ENCODE results near the gene DLST. TPM values are rescaled to one million over a fixed set of nuclear protein-coding genes. Genes with fewer than 3 reads are reported as not detected.

DLST gene
- total RNA-seq, 1 donor from 2014 or later: 52.2 TPM

- no peaks in the 10 kb centered on the region for H3K79me2 ChIP-seq (ENCODE audit: low read depth)
- H3F3A ChIP-seq (ENCODE audit: low read depth): no peaks in the 10 kb centered on the region
- no peaks in the 10 kb centered on the region for H3K36me3 ChIP-seq
- Mint-ChIP-seq H3K27ac (no peak overlapping the region), H3K36me3 (no peaks in the 10 kb centered on the region), H3K27me3 (ENCODE audit: insufficient read depth, low read depth) (peaks cover 2% of the 10 kb centered on the region), H3K4me3 (no peak overlapping the region), H3K9me3 (no peaks in the 10 kb centered on the region), H3K4me1 (peaks cover 2% of the 10 kb centered on the region)
- no peaks in the 10 kb centered on the region for H4K20me1 ChIP-seq (ENCODE audit: low read depth)
- H3K9me3 ChIP-seq (ENCODE audit: low read depth): no peaks in the 10 kb centered on the region
- no peak overlapping the region for H2AFZ ChIP-seq (replicated peaks)
- DNase-seq (ENCODE audit: low spot score): no peak
- H3K4me3 ChIP-seq: no peak overlapping the region
- H3K4me1 ChIP-seq: no peaks in the 10 kb centered on the region
- no peak overlapping the region for H3K27ac ChIP-seq
- TF ChIP-seq EZH2phosphoT487 (IDR thresholded peaks at IDR 0.05) (no peak), EZH2 (IDR thresholded peaks at IDR 0.05) (no peak), CTCF (IDR thresholded peaks at IDR 0.05) (no peak)
- no peak overlapping the region for H3K9ac ChIP-seq
- H3K27me3 ChIP-seq: no peaks in the 10 kb centered on the region
- H3K4me2 ChIP-seq: no peak overlapping the region
Measured at GRCh38 chr14:74853581-74853980, 28.1 kb upstream of the DLST start.

GRCh38 chr14:74855021-74855420, 26.7 kb upstream of the DLST start:
- DNase-seq (ENCODE audit: low spot score): no peak
- TF ChIP-seq CTCF (IDR thresholded peaks at IDR 0.05): no peak
- no peak for TF ChIP-seq EZH2 (IDR thresholded peaks at IDR 0.05)
- no peak for TF ChIP-seq EZH2phosphoT487 (IDR thresholded peaks at IDR 0.05)
- H4K20me1 ChIP-seq (ENCODE audit: low read depth): no peaks in the 10 kb centered on the region
- no peak overlapping the region for H3K27ac ChIP-seq
- Mint-ChIP-seq H3K27ac (no peak overlapping the region), H3K27me3 (ENCODE audit: insufficient read depth, low read depth) (peaks cover 2% of the 10 kb centered on the region), H3K36me3 (no peaks in the 10 kb centered on the region), H3K4me1 (peaks cover 2% of the 10 kb centered on the region), H3K9me3 (no peaks in the 10 kb centered on the region), H3K4me3 (no peak overlapping the region)
- H3K4me3 ChIP-seq: no peak overlapping the region
- no peaks in the 10 kb centered on the region for H3K4me1 ChIP-seq
- H3K27me3 ChIP-seq: no peaks in the 10 kb centered on the region
- H3F3A ChIP-seq (ENCODE audit: low read depth): no peaks in the 10 kb centered on the region
- H3K79me2 ChIP-seq (ENCODE audit: low read depth): no peaks in the 10 kb centered on the region
- H3K4me2 ChIP-seq: no peak overlapping the region
- H2AFZ ChIP-seq (replicated peaks): no peak overlapping the region
- H3K36me3 ChIP-seq: no peaks in the 10 kb centered on the region
- no peak overlapping the region for H3K9ac ChIP-seq
- no peaks in the 10 kb centered on the region for H3K9me3 ChIP-seq (ENCODE audit: low read depth)

- H3K9me3 Mint-ChIP-seq: no peaks in the 10 kb centered on the region
- no peaks in the 10 kb centered on the region for H3K36me3 ChIP-seq
- H3K4me1 Mint-ChIP-seq: peaks cover 2% of the 10 kb centered on the region
- peaks cover 2% of the 10 kb centered on the region for H3K27me3 Mint-ChIP-seq (ENCODE audit: insufficient read depth, low read depth)
- no peaks in the 10 kb centered on the region for H3K9me3 ChIP-seq (ENCODE audit: low read depth)
- no peak overlapping the region for H3K27ac Mint-ChIP-seq
- no peak overlapping the region for H3K9ac ChIP-seq
- H3K79me2 ChIP-seq (ENCODE audit: low read depth): no peaks in the 10 kb centered on the region
- no peak overlapping the region for H3K4me2 ChIP-seq
- no peaks in the 10 kb centered on the region for H3K4me1 ChIP-seq
- TF ChIP-seq EZH2phosphoT487 (IDR thresholded peaks at IDR 0.05): no peak
- TF ChIP-seq CTCF (IDR thresholded peaks at IDR 0.05): no peak
- no peak for TF ChIP-seq EZH2 (IDR thresholded peaks at IDR 0.05)
- no peaks in the 10 kb centered on the region for H4K20me1 ChIP-seq (ENCODE audit: low read depth)
- no peak overlapping the region for H3K27ac ChIP-seq
- H3K4me3 Mint-ChIP-seq: no peak overlapping the region
- no peaks in the 10 kb centered on the region for H3F3A ChIP-seq (ENCODE audit: low read depth)
- H3K27me3 ChIP-seq: no peaks in the 10 kb centered on the region
- no peaks in the 10 kb centered on the region for H3K36me3 Mint-ChIP-seq
- H2AFZ ChIP-seq (replicated peaks): no peak overlapping the region
- no peak overlapping the region for H3K4me3 ChIP-seq
- no peak for DNase-seq (ENCODE audit: low spot score)
Measured at GRCh38 chr14:74855945-74856344, 25.8 kb upstream of the DLST start.
